ENCODE results near the gene STEAP1.
A peak's percentile ranks its signal among the peaks of the same experiment; 100 is the strongest.
"Not testable (repeated sequence)": the region's sequence is repeated elsewhere in the genome, so short reads cannot be mapped to it uniquely, and the experiment has no call there.

STEAP1 gene

GRCh38 chr7:90153943-90154771 is at the start of gene STEAP1:
Gene STEAP1, plus strand, starts transcription at chr7:90154469. Its CDS starts 5,320 bp downstream, at chr7:90159789.
- not testable (repeated sequence) for H3K79me2 ChIP-seq (ENCODE audit: control insufficient read depth, low read length); H3F3A ChIP-seq (ENCODE audit: control insufficient read depth, insufficient read depth); H3K36me3 ChIP-seq (ENCODE audit: control insufficient read depth, low read length); H3K9me2 ChIP-seq (replicated peaks; ENCODE audit: control insufficient read depth, low read length); H3K9me3 ChIP-seq (ENCODE audit: control insufficient read depth, insufficient read depth, low read length); H3K27me3 ChIP-seq (ENCODE audit: control insufficient read depth, low read length); H3K27ac ChIP-seq (ENCODE audit: low read depth, low read length); H4K20me1 ChIP-seq (ENCODE audit: control insufficient read depth, insufficient read depth, low read depth, low read length); H3K4me1 ChIP-seq (ENCODE audit: control insufficient read depth, low read length)
- peak; percentile 70 for TF ChIP-seq CTCF (IDR thresholded peaks at IDR 0.05; ENCODE audit: low read depth, low read length, poor library complexity, severe bottlenecking)
- peak within 1 kb of the TSS; percentile 74 for H3K4me3 ChIP-seq (ENCODE audit: low read length)
- H3K4me2 ChIP-seq (ENCODE audit: low read length), result peak within 1 kb of the TSS; percentile 97

- not testable (repeated sequence) for H3K79me2 ChIP-seq (ENCODE audit: control insufficient read depth, low read length); H4K20me1 ChIP-seq (ENCODE audit: control insufficient read depth, insufficient read depth, low read depth, low read length); H3K4me1 ChIP-seq (ENCODE audit: control insufficient read depth, low read length); H3K9me3 ChIP-seq (ENCODE audit: control insufficient read depth, insufficient read depth, low read length); H3K9me2 ChIP-seq (replicated peaks; ENCODE audit: control insufficient read depth, low read length); H3K27ac ChIP-seq (ENCODE audit: low read depth, low read length); H3F3A ChIP-seq (ENCODE audit: control insufficient read depth, insufficient read depth); H3K4me2 ChIP-seq (ENCODE audit: low read length); H3K27me3 ChIP-seq (ENCODE audit: control insufficient read depth, low read length); H3K36me3 ChIP-seq (ENCODE audit: control insufficient read depth, low read length); H3K4me3 ChIP-seq (ENCODE audit: low read length)
Observed at GRCh38 chr7:90114972-90115371, 39.3 kb upstream of the STEAP1 start.

- not testable (repeated sequence) for H3K4me1 ChIP-seq (ENCODE audit: control insufficient read depth, low read length); H3K4me3 ChIP-seq (ENCODE audit: low read length); H3K36me3 ChIP-seq (ENCODE audit: control insufficient read depth, low read length); H3K27me3 ChIP-seq (ENCODE audit: control insufficient read depth, low read length); H3K4me2 ChIP-seq (ENCODE audit: low read length); H3K9me2 ChIP-seq (replicated peaks; ENCODE audit: control insufficient read depth, low read length); H3K9me3 ChIP-seq (ENCODE audit: control insufficient read depth, insufficient read depth, low read length); H3K79me2 ChIP-seq (ENCODE audit: control insufficient read depth, low read length); H4K20me1 ChIP-seq (ENCODE audit: control insufficient read depth, insufficient read depth, low read depth, low read length); H3K27ac ChIP-seq (ENCODE audit: low read depth, low read length); H3F3A ChIP-seq (ENCODE audit: control insufficient read depth, insufficient read depth)
Observed at GRCh38 chr7:90118551-90119177, 35.6 kb upstream of the STEAP1 start.

GRCh38 chr7:90119178-90119971 is 34.9 kb upstream of the STEAP1 start:
- Histone ChIP-seq H4K20me1 (ENCODE audit: control insufficient read depth, insufficient read depth, low read depth, low read length) (no peaks in the 10 kb centered on the region), H3K4me2 (ENCODE audit: low read length) (no peak overlapping the region), H3K27ac (ENCODE audit: low read depth, low read length) (no peak overlapping the region), H3K9me3 (ENCODE audit: control insufficient read depth, insufficient read depth, low read length) (no peaks in the 10 kb centered on the region), H3K9me2 (replicated peaks; ENCODE audit: control insufficient read depth, low read length) (no peaks in the 10 kb centered on the region), H3K4me3 (ENCODE audit: low read length) (no peak overlapping the region), H3K36me3 (ENCODE audit: control insufficient read depth, low read length) (no peaks in the 10 kb centered on the region), H3K4me1 (ENCODE audit: control insufficient read depth, low read length) (no peaks in the 10 kb centered on the region), H3F3A (ENCODE audit: control insufficient read depth, insufficient read depth) (no peaks in the 10 kb centered on the region), H3K79me2 (ENCODE audit: control insufficient read depth, low read length) (no peaks in the 10 kb centered on the region), H3K27me3 (ENCODE audit: control insufficient read depth, low read length) (no peaks in the 10 kb centered on the region)
- no peak for TF ChIP-seq CTCF (IDR thresholded peaks at IDR 0.05; ENCODE audit: low read depth, low read length, poor library complexity, severe bottlenecking)
- TF ChIP-seq EZH2phosphoT487 (IDR thresholded peaks at IDR 0.05; ENCODE audit: borderline replicate concordance, low read length), result no peak

- not testable (repeated sequence) for H4K20me1 ChIP-seq (ENCODE audit: control insufficient read depth, insufficient read depth, low read depth, low read length); H3K36me3 ChIP-seq (ENCODE audit: control insufficient read depth, low read length); H3F3A ChIP-seq (ENCODE audit: control insufficient read depth, insufficient read depth); H3K79me2 ChIP-seq (ENCODE audit: control insufficient read depth, low read length); H3K4me2 ChIP-seq (ENCODE audit: low read length); H3K9me3 ChIP-seq (ENCODE audit: control insufficient read depth, insufficient read depth, low read length); H3K4me1 ChIP-seq (ENCODE audit: control insufficient read depth, low read length); H3K27ac ChIP-seq (ENCODE audit: low read depth, low read length); H3K9me2 ChIP-seq (replicated peaks; ENCODE audit: control insufficient read depth, low read length); H3K4me3 ChIP-seq (ENCODE audit: low read length); H3K27me3 ChIP-seq (ENCODE audit: control insufficient read depth, low read length)
Observed at GRCh38 chr7:90120205-90120604, 34.1 kb upstream of the STEAP1 start.

GRCh38 chr7:90131746-90132145 is 22.5 kb upstream of the STEAP1 start:
- H3K4me2 ChIP-seq (ENCODE audit: low read length); H3K9me3 ChIP-seq (ENCODE audit: control insufficient read depth, insufficient read depth, low read length); H3K36me3 ChIP-seq (ENCODE audit: control insufficient read depth, low read length); H3K27me3 ChIP-seq (ENCODE audit: control insufficient read depth, low read length); H3F3A ChIP-seq (ENCODE audit: control insufficient read depth, insufficient read depth); H3K9me2 ChIP-seq (replicated peaks; ENCODE audit: control insufficient read depth, low read length); H3K79me2 ChIP-seq (ENCODE audit: control insufficient read depth, low read length); H3K4me1 ChIP-seq (ENCODE audit: control insufficient read depth, low read length); H4K20me1 ChIP-seq (ENCODE audit: control insufficient read depth, insufficient read depth, low read depth, low read length); H3K4me3 ChIP-seq (ENCODE audit: low read length); H3K27ac ChIP-seq (ENCODE audit: low read depth, low read length): not testable (repeated sequence)
